ENCODE measurements around the gene CRTC2.
A peak's percentile ranks its signal among the peaks of the same experiment; 100 is the strongest.
"Not testable (repeated sequence)": the region's sequence is repeated elsewhere in the genome, so short reads cannot be mapped to it uniquely, and the experiment has no call there.

CRTC2 gene

DNA sequence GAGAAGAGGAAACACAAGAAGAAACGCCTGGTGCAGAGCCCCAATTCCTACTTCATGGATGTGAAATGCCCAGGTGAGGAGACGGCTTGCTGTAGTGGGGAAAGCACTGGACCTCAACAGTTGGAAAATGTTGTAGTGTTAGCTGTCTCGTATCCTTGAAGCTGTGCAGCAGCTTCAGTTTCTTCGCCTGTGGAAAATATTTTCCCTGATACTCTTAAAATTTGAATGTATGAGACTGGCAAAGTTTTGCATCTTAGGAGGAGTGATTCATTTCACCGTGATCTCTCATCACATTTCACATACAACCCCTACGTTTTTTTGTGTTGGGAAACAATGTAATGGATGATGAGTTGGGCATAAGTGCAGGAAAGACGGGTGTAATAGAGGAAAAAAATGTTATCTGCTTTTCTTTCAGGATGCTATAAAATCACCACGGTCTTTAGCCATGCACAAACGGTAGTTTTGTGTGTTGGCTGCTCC is 32.8 kb upstream of the CRTC2 start:
- TF ChIP-seq, protein P1, sequence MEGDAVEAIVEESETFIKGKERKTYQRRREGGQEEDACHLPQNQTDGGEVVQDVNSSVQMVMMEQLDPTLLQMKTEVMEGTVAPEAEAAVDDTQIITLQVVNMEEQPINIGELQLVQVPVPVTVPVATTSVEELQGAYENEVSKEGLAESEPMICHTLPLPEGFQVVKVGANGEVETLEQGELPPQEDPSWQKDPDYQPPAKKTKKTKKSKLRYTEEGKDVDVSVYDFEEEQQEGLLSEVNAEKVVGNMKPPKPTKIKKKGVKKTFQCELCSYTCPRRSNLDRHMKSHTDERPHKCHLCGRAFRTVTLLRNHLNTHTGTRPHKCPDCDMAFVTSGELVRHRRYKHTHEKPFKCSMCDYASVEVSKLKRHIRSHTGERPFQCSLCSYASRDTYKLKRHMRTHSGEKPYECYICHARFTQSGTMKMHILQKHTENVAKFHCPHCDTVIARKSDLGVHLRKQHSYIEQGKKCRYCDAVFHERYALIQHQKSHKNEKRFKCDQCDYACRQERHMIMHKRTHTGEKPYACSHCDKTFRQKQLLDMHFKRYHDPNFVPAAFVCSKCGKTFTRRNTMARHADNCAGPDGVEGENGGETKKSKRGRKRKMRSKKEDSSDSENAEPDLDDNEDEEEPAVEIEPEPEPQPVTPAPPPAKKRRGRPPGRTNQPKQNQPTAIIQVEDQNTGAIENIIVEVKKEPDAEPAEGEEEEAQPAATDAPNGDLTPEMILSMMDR (IDR thresholded peaks at IDR 0.05; ENCODE audit: low read depth, low read length) = no peak
- in situ Hi-C loops (cut with HindIII; ENCODE audit: low sequenced_read_pairs) = no loop called here
- no peak for DNase-seq (ENCODE audit: low read depth, low spot score)
- H3K4me3 ChIP-seq (ENCODE audit: low read depth, low read length) = peak overlapping the region; percentile 88

DNA sequence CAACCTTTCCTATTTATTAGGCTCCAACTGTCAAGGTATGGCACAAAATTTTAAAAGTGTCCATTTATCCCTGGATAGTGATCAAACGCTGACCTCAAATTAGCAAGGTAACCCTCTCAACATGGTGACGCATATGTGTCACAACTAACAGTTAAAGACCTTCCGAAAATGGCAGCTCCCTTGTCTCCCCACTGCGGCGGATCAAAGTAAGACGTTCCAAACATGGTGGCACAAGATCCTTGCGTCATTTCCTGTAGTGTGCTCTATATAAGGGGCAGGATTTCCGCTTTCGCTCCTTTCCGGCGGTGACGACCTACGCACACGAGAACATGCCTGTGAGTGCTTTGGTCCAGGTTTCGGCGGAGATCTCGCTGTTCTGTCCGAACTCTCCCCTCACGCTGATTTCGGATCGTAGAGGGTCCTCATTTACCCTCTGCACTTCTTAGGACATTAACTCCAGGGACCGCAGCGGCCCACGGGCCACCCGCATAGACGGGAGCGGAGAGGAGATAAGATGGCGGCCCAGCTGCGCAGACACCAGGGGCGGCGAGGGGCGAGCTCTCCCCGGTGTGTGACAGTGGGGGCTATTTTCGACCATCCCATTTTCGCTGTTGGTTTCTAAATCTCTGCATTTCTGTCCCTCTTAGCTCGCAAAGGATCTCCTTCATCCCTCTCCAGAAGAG is 32.2 kb upstream of the CRTC2 start, which contains the start of gene RPS27:
RPS27 (plus strand) TSS at position 295 of the 683 bp plus-strand sequence; CDS start at position 330, 35 bp downstream.
- in situ Hi-C loops (cut with HindIII; ENCODE audit: low sequenced_read_pairs) = no loop called here
- peak within 1 kb of the TSS; percentile 88 for H3K4me3 ChIP-seq (ENCODE audit: low read depth, low read length)
- DNase-seq (ENCODE audit: low read depth, low spot score) = peak; percentile 97
- TF ChIP-seq, protein P1 (IDR thresholded peaks at IDR 0.05; ENCODE audit: low read depth, low read length) = no peak

DNA sequence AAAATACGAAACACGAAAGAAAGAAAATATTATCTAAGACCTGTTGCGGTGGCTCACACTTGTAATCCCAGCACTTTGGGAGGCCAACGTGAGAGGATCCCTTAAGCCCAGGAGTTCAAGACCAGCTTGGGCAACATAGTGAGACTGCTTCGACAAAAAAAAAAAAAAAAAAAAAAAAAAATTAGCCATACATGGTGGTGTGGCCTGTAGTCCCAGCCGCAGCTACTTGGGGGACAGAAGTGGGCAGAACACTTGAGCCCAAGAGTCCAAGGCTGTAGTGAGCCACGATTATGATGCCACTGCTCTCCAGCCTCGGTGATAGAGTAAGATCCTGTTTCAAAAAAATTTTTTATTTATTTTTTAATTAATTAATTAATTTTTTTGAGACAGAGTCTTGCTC is 29.2 kb upstream of the CRTC2 start:
- TF ChIP-seq, protein P1 (IDR thresholded peaks at IDR 0.05; ENCODE audit: low read depth, low read length) = no peak
- DNase-seq (ENCODE audit: low read depth, low spot score) = no peak
- H3K4me3 ChIP-seq (ENCODE audit: low read depth, low read length) = no peak overlapping the region
- in situ Hi-C loops (cut with HindIII; ENCODE audit: low sequenced_read_pairs) = no loop called here

DNA sequence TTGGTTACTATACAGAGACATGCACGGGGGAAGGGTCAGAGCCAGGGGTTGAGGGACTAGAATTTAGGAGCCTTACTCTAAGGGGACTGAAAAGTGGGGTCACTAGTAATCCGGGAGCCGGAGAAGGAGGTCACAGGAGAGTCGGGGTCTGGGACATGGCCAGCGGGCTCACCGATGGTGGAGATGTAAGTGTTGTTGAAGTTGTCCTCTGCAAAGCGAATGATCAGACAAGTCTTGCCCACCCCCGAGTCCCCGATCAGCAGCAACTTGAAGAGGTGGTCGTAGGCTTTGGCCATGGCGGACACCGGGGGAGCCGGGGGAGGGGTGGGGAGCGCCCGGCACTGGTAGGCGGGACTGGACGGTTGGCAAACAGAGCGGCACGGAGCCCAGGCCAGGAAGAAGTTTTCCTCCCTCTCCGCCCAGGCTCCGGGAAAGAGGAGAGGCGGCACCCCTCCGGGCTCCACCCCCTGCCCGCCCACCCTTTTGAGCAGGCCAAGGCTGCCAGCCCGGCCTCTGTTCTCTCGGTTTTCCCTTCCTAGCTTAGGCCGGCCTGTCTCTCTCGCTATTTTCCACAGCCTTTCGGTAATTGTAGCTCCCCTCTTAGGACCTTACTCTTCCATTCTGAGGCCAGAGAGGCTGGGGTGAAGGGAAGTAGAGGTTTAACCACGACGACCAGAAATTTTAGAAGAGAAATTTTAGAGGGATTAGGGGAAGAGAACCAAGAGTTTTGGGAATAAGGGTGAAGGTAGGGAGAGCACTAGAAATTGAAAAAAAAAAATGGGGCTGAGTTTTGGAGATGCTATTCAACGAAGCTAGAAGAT is 27.7 kb upstream of the CRTC2 start, which contains the start of gene RAB13:
RAB13 (minus strand) TSS at position 399 of the 821 bp plus-strand sequence; CDS start at position 296, 103 bp downstream.
- peak within 1 kb of the TSS; percentile 96 for H3K4me3 ChIP-seq (ENCODE audit: low read depth, low read length)
- TF ChIP-seq, protein P1 (IDR thresholded peaks at IDR 0.05; ENCODE audit: low read depth, low read length) = no peak
- DNase-seq (ENCODE audit: low read depth, low spot score) = peak; percentile 85
- in situ Hi-C loops (cut with HindIII; ENCODE audit: low sequenced_read_pairs) = no loop called here

DNA sequence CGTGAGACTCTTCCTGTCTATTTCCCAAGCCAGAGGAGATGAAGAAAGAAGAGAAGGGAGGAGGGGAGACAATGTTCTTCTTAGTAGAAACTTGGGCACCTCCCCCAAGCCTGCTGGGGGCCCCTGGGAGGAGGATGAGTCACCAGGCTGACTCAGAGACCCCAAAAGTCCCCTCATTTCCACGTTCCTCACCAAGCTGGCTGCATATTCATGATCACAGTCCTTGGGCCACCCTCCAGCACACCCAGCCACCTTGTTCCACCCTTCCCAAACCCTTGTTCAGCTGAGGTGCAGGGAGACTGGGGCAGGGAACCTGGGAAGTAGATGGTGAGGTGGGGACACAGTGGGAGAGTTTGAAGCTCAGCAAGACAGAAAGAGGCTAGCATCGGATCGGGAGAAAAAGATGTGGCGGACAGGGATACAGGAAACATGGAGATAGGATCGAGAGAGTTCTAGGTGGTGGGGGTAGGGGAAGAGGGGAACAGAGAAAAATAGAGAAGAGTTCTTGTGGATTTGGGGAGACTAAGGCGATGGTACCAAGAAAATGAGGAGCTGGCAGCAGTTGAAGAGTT is 27.0 kb upstream of the CRTC2 start:
- peak overlapping the region; percentile 96 for H3K4me3 ChIP-seq (ENCODE audit: low read depth, low read length)
- in situ Hi-C loops (cut with HindIII; ENCODE audit: low sequenced_read_pairs) = no loop called here
- DNase-seq (ENCODE audit: low read depth, low spot score) = peak; percentile 84
- TF ChIP-seq, protein P1 (IDR thresholded peaks at IDR 0.05; ENCODE audit: low read depth, low read length) = no peak

DNA sequence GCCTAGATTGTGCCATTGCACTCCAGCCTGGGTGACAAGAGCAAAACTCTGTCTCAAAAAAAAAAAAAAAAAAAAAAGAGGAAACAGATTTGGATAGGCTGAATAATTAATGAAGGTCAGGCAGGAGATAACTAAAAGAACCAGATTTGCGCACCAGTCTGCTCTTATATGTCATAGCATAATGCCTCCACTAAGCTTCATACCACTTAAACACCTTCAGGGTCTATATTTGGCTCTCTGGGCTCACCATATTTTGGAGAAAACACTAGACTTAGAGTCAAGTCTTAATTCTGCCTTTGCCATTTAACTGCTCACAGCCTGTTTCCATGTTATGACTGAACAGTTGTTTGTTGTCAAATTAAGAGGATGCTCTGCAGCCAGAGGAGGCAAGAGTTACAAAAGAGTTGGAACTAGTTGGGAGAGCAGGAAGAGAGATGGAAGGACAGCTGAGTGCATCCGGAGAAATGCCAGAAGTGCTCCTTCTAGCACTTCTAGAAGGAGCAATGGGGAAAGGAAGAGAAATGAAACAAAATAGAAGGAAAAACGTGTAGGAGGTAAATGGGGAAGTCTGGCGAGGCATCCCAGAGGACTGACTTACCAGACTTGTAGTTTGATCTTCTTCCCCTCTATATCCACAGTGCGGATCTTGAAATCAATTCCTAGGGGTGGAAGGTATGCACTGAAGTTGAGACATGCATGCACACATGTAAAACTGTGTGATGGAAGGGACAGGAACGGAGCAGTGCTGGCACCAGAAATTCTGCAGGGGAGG is 25.9 kb upstream of the CRTC2 start:
- in situ Hi-C loops (cut with HindIII; ENCODE audit: low sequenced_read_pairs) = no loop called here
- peak overlapping the region; percentile 96 for H3K4me3 ChIP-seq (ENCODE audit: low read depth, low read length)
- TF ChIP-seq, protein P1 (IDR thresholded peaks at IDR 0.05; ENCODE audit: low read depth, low read length) = no peak
- no peak for DNase-seq (ENCODE audit: low read depth, low spot score)

DNA sequence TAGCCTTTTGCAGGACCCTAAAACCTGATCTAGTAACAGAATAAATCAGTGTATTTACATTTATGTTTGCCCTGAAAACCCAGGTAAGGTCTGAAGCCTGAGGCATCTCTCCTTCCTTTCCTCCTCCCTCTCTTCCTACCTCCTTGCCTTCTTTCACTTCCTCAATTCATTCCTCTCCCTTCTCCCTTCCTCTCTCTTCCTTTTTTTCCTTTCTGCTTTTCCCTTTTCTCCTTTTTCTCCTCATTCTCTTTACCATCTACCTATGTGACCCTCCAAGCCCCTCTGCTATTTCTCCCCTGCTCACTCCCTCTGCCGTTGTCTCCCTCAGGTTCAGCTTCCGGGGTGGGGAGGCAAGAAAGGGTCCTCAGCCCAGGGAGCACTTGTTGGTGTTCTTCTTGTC is 23.3 kb upstream of the CRTC2 start:
- in situ Hi-C loops (cut with HindIII; ENCODE audit: low sequenced_read_pairs); DNase-seq (ENCODE audit: low read depth, low spot score); H3K4me3 ChIP-seq (ENCODE audit: low read depth, low read length): not testable (repeated sequence)

DNA sequence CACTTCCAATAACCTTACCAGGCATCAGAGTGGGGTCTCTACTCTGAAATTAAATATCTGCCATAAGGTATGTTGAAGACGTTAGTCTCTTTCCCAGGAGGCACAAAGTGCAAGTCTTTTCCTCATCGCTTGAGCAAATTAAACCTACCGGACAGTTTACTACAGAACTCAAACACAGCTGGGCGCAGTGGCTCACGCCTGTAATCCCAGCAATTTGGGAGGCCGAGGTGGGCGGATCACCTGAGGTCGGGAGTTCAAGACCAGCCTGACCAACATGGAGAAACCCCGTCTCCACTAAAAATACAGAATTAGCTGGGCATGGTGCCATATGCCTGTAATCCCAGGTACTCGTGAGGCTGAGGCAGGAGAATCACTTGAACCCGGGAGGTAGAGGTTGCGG is 20.7 kb upstream of the CRTC2 start:
- H3K4me3 ChIP-seq (ENCODE audit: low read depth, low read length); in situ Hi-C loops (cut with HindIII; ENCODE audit: low sequenced_read_pairs); DNase-seq (ENCODE audit: low read depth, low spot score): not testable (repeated sequence)
